Stimulated activated CD8-positive, alpha-beta memory T cell treated with anti-CD3 and anti-CD28 coated beads, Interleukin-15, amount 100 ng/mL, for 4 hours (primary cell): Measurements from ENCODE around the gene ATOX1.

Experiments used
- DNase-seq, 2 donors: peaks; one replicate each; pipeline ENCODE4 v3.0.0-alpha.2; 2020; ENCODE audit warnings: low read depth in 2 of 2

The ATOX1 gene

DNA sequence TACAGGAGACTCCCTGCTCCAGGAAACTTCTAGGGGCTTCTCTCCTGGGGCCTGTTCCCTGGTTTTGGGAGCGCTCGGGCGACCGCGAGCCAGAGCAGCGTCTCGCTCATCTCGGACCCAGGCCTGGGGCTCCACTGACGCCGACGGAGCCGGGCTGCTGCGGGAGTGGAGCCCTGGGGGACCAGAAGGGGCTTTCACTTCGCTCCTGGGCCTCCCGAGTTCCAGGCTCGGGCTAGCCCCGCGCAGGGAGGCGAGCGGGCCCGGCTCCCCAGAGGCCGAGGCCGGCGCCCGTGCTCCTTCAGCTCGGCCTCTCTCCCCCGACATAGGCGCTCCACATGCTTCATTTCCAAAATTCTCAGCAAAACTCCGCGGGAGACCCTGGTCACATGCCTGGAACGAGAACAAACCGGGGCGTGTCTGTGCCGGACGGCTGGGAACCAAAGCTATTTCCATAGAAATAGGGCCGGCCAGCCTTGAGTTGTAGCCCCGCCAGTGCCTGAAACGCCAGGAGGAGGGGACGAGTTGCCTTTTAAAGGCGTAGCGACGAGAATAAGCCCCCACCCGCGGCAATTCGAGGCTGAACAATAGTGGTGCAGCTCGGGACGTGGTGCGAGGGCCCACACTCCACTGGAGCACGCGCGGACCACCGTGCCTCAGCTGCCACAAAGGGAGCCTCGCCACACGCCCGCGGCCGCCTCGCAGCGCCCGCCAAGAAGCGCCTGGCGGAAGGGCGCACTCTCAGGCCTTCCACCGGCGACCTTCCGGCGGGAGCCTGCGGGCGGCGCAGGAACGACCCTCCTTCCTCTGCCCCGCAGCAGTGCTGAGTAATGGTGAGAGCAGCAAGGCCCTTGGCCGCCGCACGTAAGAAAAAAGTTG, 12.2 kb upstream of the ATOX1 start:
- DNase-seq: peak; percentile 31 to 48

- no peak for DNase-seq
These were observed 8.5 kb upstream of the ATOX1 start for GRCh38 chr5:151766975-151767374.

GRCh38 chr5:151764801-151765200, 6.4 kb upstream of the ATOX1 start:
- DNase-seq: no peak

DNA sequence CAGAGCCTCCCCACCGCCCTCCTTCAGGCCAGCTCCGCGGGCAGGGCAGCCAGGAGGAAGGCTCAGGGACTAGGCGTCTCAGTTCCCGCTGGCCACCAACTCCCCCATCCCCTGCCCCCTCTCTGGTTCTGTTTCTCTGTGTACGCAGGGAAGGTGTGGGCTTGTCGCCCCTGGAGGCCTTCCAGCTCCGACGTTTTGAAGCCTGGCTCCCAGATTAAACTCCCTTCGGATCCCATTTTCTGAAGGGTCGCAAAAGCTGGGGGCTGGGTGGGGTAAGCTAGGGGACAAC, 346 bp downstream of the ATOX1 start:
- no peak for DNase-seq

- DNase-seq: no peak
These were observed 944 bp downstream of the ATOX1 start for GRCh38 chr5:151757233-151758140.

DNA sequence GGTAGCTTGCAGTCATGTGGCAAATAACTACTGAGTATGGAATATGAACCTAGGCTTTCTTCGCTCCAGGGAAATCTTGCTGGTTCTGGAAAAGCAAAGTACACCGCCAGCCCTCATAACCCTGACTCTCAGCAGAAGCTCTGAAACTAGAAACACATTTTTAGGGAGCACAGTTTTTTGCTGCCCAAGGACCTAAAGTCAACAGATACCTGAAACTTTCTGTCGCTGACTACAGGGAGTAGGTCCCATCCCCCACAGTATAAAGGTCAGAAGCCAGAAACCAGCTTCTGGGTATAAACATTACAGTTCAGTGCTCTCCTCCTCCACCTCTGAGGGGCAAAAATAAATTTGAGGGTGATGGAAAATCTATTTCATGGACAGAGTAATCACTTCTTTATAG, 3.0 kb downstream of the ATOX1 start:
- no peak for DNase-seq

GRCh38 chr5:151751593-151751992, 6.8 kb downstream of the ATOX1 start:
- no peak for DNase-seq

DNA sequence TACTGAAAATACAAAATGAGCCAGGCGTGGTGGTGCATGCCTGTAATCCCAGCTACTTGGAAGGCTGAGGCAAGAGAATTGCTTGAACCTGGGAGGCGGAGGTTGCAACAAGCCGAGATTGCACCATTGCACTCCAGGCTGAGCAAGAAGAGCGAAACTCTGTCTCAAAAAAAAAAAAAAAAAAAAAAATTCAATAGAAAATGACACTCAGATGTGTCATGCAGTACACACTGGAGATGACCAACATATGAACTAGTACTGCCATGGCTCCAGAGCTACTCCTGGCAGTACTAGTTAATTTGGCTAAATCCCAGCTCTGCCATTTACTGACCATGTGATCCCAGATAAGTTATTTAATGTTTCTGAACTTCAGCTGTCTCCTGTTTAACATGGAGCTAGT, 7.3 kb downstream of the ATOX1 start:
- DNase-seq: no peak

DNA sequence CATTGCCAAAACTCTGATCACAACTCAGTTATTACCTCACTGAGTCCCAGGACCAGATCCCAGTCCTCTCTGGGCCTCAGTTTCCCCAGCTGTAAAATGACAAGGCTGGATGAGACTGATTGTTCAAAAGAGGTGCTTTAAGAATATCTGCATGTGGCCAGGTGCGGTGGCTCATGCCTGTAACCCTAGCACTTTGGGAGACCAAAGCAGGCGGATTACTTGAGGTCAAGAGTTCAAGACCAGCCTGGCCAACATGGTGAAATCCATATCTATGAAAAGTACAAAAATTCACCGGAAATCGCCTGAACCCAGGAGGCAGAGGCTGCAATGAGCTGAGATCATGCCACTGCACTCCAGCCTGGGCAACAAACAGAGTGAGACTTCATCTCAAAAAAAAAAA, 8.3 kb downstream of the ATOX1 start:
- no peak for DNase-seq

DNA sequence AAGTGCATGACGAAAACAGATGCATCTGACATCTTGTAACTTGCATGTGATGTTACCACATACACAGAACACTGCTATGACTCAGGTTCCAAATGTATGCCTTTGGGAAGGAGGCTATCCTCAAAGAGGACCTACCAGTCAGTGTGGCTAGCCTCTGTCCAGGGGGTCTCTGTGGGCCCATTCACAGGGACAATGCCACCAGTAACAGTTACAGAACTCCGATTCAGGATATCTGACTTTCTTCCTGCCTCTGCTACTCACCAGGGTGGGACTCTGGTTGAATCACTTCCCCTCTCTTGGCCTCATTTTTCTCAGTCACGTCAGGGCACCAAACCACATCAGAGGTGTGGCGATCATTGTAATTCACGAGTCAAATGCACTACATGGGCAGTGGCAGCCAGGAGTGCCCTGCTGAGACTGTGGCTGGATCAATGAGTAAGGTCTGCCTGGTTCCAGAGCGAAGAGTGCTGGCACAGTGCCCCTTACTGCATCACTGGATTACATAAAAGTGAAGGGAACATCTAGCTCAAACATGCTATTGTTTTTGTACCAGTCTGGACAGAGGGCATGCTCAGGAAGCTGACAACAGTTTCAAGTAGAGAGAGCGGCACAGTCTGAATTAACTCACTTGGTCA, 13.2 kb downstream of the ATOX1 start:
- peak in 1 of 2 donors; percentile 23 for DNase-seq

DNA sequence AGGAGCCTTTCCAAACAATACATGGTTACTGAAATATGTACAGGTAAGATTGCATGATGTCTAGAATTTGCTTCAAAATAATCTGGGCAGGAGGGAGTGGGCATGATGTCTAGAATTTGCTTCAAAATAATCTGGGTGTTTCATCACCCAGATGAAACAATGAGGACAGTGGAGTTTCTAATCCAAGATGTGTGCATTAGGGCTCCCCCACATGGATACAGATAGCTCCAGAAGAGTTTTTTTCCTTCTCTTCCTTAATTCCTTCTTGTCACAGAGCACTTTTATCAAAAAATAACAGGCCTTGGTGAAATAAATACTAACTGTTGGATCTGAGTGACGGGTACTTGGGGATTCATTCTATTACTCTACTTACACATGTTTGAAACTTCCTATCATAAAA, 14.9 kb downstream of the ATOX1 start:
- no peak for DNase-seq

- no peak for DNase-seq
These were observed 15.5 kb downstream of the ATOX1 start for GRCh38 chr5:151742870-151743294.

DNA sequence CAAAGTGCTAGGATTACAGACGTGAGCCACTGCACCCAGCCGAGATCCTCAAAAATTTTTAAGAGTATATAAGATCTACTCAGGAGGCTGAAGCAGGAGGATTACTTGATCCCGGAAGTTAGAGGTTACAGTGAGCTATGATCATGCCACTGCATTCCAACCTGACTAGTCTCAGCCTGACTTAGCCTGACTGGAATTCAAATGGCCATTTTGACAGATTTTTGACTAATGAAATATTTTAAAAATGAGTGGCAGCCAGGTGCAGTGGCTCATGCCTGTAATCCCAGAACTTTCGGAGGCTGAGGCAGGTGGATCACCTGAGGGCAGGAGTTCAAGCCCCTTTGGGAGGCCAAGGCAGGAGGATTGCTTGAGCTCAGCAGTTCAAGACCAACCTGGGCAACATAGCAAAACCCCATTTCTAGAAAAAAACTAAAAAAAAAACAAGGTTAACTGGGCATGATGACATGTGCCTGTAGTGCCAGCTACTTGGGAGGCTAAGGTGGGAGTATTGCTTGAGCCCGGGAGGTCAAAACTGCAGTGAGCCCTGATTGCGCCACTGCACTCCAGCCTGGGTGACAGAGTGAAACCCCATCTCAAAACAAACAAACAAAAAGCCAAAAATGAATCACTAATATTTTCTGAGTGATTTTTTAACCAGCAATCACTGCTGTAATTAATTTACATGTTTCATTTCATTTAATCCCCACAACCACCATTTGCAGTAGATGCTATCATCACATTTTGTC, 16.6 kb downstream of the ATOX1 start:
- DNase-seq: no peak

DNA sequence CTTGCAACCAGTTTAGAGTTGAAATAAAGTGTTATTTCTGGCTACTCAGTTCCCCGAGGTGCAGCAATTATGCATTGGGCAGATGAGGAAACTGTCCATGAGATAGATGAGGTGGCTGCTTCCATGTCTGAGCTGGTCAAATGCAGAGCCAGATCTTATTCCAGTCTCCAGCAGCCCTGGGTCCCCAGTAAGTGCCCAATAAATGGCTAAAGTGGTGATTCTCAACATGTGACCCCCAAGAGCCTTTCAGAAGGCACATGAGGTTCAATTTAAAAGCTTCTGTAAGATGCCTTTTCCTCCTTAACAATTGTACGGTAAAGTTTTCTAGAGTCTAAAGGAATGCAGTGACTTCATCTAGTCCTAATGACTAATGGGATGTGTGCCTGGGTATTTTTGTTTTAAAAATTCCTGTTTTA, 17.5 kb downstream of the ATOX1 start:
- no peak for DNase-seq

- peak in 1 of 2 donors; percentile 16 for DNase-seq
These were observed 18.0 kb downstream of the ATOX1 start for GRCh38 chr5:151740336-151740942.

GRCh38 chr5:151739939-151740335, 18.5 kb downstream of the ATOX1 start:
- no peak for DNase-seq

DNA sequence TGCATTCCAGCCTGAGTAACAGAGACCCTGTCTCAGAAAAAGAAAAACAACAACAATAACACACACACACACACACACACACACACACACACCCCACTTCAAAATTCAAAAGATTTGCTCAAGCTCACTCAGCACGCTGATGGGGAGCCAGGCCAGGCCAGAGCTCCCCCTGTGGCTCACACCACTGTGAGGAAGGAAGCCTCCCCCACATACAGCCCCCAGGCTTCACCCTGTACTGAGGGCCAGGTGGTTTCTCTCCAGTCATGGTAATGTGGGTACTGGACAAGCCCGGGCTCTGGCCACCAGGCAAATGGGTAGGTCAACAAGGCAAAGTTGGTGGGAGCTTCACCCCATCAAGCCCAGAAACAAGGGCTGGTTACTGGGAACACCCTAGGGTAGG, 19.0 kb downstream of the ATOX1 start:
- DNase-seq: no peak

DNA sequence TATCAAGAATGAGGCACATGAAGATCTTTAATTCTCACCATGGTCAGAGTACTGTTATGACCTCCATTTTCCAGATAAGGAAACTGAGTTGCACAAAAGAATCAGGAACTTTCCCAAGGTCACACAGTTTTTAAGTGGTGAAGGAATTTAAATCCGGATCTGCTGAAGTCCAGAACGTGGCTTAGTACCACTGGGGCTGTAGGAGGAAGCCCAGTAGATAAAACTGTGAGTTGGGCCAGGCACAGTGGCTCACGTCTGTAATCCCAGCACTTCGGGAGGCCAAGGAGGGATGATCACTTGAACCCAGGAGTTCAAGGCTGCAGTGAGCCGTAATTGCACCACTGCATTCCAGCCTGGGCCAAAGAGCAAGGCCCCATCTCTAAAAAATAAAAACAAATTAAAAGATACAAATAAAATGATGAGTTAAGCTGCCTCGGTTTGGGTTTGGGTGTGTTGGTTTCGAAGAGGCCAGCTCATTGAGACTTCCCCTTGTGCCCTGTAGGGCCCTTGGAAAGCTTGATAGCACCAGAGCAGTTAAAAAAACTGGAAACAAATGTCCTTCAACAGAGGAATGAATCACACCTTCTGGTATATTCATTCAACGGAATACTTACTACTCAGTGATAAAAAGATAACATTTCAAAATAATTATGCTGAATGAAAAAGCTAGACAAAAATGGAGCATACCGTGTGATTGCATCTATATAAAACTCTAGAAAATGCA, 20.1 kb downstream of the ATOX1 start:
- DNase-seq: no peak

DNA sequence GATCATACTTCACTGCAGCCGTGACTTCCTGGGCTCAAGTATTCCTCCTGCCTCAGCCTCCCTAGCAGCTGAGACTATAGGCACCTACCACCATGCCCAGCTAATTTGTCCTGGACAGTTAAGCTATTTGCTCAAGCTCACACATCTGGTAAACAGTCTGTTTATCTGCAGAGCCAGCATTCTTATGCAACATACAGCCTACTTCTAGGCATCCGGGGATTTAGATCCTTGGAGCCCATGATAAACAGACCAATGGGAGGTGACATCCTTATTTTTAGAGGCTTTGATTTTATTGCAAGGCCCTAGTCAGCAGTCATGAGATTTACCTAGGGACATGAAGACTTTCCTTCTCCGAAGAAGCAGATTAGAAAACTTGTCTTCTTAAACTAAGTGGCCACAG, 21.0 kb downstream of the ATOX1 start:
- no peak for DNase-seq

DNA sequence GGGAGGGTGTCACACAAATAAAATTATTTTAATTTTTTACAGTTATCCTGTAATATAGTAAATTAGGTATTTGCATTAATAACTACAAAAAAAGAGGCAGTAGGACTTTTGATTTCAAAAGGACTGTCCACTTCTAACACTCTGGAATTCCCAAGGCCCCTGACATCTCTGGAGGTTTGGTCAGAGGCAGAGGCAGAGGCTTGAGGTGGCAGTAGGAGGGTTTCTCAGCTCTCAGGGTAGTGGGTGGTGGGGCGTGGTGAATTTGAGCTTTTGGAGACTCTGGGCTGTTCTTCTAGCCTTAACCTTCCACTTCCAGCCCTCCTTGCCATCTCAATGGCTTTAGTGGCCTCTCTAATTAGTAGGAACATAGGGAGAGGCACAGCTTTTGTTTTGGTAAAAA, 22.8 kb downstream of the ATOX1 start:
- no peak for DNase-seq

GRCh38 chr5:151734064-151734408, 24.4 kb downstream of the ATOX1 start:
- no peak for DNase-seq
